NOMO-1 treated with DMSO at 0.1 percent for 48 hours (cell line): ENCODE measurements around the gene GSTT4.
"Not testable (repeated sequence)": the region's sequence is repeated elsewhere in the genome, so short reads cannot be mapped to it uniquely, and the experiment has no call there.

Source experiments
- DNase-seq: peaks from one replicate; lab custom pipeline; 2025; ENCODE audit not compliant: unreplicated experiment; lab: John Stamatoyannopoulos, UW

GSTT4 gene

DNA sequence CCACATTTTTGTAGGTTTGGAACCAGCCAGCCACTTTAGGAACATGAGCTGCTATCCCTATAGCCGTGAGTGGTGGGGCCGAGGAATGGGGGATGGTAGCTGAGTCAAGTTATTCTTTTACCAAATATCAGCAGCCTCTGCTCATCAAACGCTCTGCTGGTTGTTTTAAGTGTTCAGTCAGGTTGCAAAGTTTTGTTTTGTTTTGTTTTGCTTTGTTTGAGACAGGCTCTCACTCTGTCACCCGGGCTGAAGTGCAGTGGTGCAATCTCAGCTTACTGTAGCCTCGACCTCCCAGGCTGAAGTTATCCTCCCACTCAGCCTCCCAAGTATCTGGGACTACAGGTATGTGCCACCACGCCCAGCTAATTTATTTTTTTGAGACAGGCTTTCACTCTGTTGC is 20.2 kb upstream of the GSTT4 start:
- no peak for DNase-seq

DNA sequence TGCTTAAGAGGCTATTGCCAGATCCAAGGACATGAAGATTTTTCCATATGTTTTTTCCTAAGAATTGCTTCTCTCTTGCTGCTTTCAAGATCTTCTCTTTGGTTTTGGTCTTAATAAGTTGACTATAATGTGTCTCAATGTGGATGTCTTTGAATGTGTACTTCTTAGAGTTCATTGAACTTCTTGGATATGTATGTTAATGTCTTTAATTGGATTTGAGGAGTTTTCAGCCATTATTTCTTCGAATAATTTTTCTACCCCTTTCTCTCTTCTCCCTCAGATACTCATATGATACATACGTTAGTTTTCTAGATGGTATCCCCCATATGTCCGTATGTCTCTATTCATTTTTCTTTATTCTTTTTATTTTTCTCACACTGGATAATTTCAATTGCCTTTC is 19.1 kb upstream of the GSTT4 start:
- no peak for DNase-seq

GRCh38 chr22:24023204-24023789 is 18.0 kb upstream of the GSTT4 start:
- no peak for DNase-seq

- DNase-seq, result no peak
Measured at GRCh38 chr22:24021304-24021703, 16.1 kb upstream of the GSTT4 start.

- no peak for DNase-seq
Measured at GRCh38 chr22:24016156-24016555, 10.9 kb upstream of the GSTT4 start.

- no peak for DNase-seq
Measured at GRCh38 chr22:24011735-24012068, 6.4 kb upstream of the GSTT4 start.

GRCh38 chr22:24010018-24010391 is 4.8 kb upstream of the GSTT4 start:
- no peak for DNase-seq

GRCh38 chr22:24009227-24010017 is 4.2 kb upstream of the GSTT4 start:
- DNase-seq, result no peak

GRCh38 chr22:24008381-24009226 is 3.4 kb upstream of the GSTT4 start:
- DNase-seq, result no peak

GRCh38 chr22:24008022-24008283 is 2.7 kb upstream of the GSTT4 start:
- no peak for DNase-seq

- DNase-seq, result no peak
Measured at GRCh38 chr22:24007253-24008021, 2.2 kb upstream of the GSTT4 start.

- no peak for DNase-seq
Measured at GRCh38 chr22:24006914-24007214, 1.6 kb upstream of the GSTT4 start.

GRCh38 chr22:24006207-24006913 is 1.1 kb upstream of the GSTT4 start:
- DNase-seq, result no peak

- no peak for DNase-seq
Measured at GRCh38 chr22:24003887-24004286, 1.4 kb downstream of the GSTT4 start.

- no peak for DNase-seq
Measured at GRCh38 chr22:24002851-24003250, 2.4 kb downstream of the GSTT4 start.

GRCh38 chr22:24002272-24002671 is 3.0 kb downstream of the GSTT4 start:
- DNase-seq, result no peak

DNA sequence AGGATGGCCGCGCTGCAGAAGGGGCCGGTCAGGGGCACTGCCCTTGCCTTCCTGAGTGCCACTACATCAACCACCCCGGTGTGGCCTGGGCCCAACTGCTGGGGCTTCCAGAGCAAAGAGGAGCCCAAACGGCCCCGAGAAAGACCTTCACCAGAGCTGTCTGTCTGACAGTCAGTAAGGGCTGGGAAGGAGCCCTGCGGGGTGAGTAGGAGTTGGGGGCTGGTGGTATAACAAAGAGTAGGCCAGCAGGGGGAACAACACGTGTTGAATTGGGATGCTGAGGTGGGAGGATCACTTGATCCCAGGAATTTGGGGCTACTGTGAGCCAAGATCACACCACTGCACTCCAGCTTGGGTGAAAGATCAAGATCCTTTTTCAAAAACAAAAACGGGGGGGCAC is 3.9 kb downstream of the GSTT4 start:
- DNase-seq, result no peak

GRCh38 chr22:23999779-24000178 is 5.5 kb downstream of the GSTT4 start:
- not testable (repeated sequence) for DNase-seq

GRCh38 chr22:23997092-23997491 is 8.2 kb downstream of the GSTT4 start:
- DNase-seq, result no peak

GRCh38 chr22:23993581-23994177 is 11.6 kb downstream of the GSTT4 start:
- not testable (repeated sequence) for DNase-seq

DNA sequence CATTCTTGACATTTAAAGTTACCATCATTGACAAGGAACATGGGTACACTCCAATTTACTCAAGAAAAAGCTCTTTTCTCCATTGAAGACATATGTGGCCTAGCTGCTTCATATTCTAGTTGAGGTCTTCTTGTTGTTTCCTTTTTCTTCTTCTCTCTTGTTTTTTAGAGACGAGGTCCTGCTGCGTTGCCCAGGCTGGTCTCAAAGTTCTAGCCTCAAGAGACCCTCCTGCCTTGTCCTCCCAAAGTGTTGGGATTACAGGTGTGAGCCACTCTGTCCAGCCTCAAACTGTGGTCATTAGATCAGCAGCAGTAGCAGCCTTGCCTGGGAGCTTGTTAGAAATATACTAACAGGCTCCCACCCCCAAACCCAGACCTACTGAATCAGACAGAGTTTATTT is 12.2 kb downstream of the GSTT4 start:
- not testable (repeated sequence) for DNase-seq
